GM23338 (cell line): ENCODE measurements around the gene TBC1D2B. TPM values are rescaled to one million over a fixed set of nuclear protein-coding genes. Genes with fewer than 3 reads are reported as not detected.

Experiments
- ATAC-seq: fragments of 200-7000 bp; cut with Tn5 transposase; 3 replicates; pipeline ENCODE4 v1.9.1; 2020
- DNase-seq: peaks from one replicate; pipeline ENCODE4 v3.0.0-alpha.2; 2015; ENCODE audit warnings: low spot score
- H2AFZ ChIP-seq: fragments of 200-600 bp; sonication (generic); 2 replicates; pipeline ENCODE4 v1.8.0; 2016; ENCODE audit warnings: antibody characterized with exemption, mild to moderate bottlenecking, moderate library complexity
- H3F3A ChIP-seq: fragments of 200-600 bp; sonication (generic); replicated peaks from 2 replicates; pipeline ENCODE4 v1.8.0; 2017; ENCODE audit warnings: antibody characterized with exemption, mixed run types, low read depth
- H3K27ac ChIP-seq: fragments of 200-600 bp; sonication (generic); 2 replicates; pipeline ENCODE4 v1.6.1; 2016; ENCODE audit warnings: low read depth
- H3K27me3 ChIP-seq: fragments of 200-600 bp; sonication (generic); 2 replicates; pipeline ENCODE4 v1.8.0; 2016; ENCODE audit warnings: mild to moderate bottlenecking, mixed run types, moderate library complexity; ENCODE audit not compliant: insufficient read depth
- H3K36me3 ChIP-seq: fragments of 200-600 bp; sonication (generic); 2 replicates; pipeline ENCODE4 v1.8.0; 2016; ENCODE audit warnings: mild to moderate bottlenecking; ENCODE audit not compliant: insufficient read depth
- H3K4me1 ChIP-seq: fragments of 200-600 bp; sonication (generic); 2 replicates; pipeline ENCODE4 v1.8.0; 2016; ENCODE audit warnings: mild to moderate bottlenecking, moderate library complexity; ENCODE audit not compliant: insufficient read depth
- H3K4me2 ChIP-seq: fragments of 200-600 bp; sonication (generic); 2 replicates; pipeline ENCODE4 v1.7.1; 2017; ENCODE audit warnings: mixed run types
- H3K4me3 ChIP-seq: fragments of 200-600 bp; sonication (generic); 2 replicates; pipeline ENCODE4 v1.6.1; 2016; ENCODE audit warnings: mixed run types
- H3K79me2 ChIP-seq: fragments of 200-600 bp; sonication (generic); replicated peaks from 2 replicates; pipeline ENCODE4 v1.8.0; 2017; ENCODE audit warnings: mild to moderate bottlenecking; ENCODE audit not compliant: insufficient read depth
- H3K9me2 ChIP-seq: fragments of 200-600 bp; sonication (generic); 2 replicates; pipeline ENCODE4 v1.8.0; 2017; ENCODE audit not compliant: insufficient read depth
- H4K20me1 ChIP-seq: fragments of 200-600 bp; sonication (generic); replicated peaks from 2 replicates; pipeline ENCODE4 v1.8.0; 2017; ENCODE audit warnings: mild to moderate bottlenecking; ENCODE audit not compliant: insufficient read depth
- H3K27ac Mint-ChIP-seq: 2 replicates; pipeline ENCODE4 v1.8.0; 2020; ENCODE audit warnings: inconsistent platforms, mild to moderate bottlenecking, moderate library complexity, mixed read lengths
- H3K27me3 Mint-ChIP-seq: 3 replicates; pipeline ENCODE4 v1.8.0; 2022; ENCODE audit warnings: low read depth, mild to moderate bottlenecking, moderate library complexity, mixed read lengths, inconsistent platforms; ENCODE audit not compliant: insufficient read depth, poor library complexity
- H3K36me3 Mint-ChIP-seq: 3 replicates; pipeline ENCODE4 v1.8.0; 2021; ENCODE audit warnings: low read depth, mild to moderate bottlenecking, inconsistent platforms, moderate library complexity, mixed read lengths
- H3K4me1 Mint-ChIP-seq: 3 replicates; pipeline ENCODE4 v1.8.0; 2020; ENCODE audit warnings: mild to moderate bottlenecking, inconsistent platforms, mixed read lengths
- H3K4me3 Mint-ChIP-seq: 3 replicates; pipeline ENCODE4 v1.8.0; 2021; ENCODE audit warnings: moderate library complexity, mild to moderate bottlenecking, inconsistent platforms, mixed read lengths
- H3K9me3 Mint-ChIP-seq: 3 replicates; pipeline ENCODE4 v1.8.0; 2020; ENCODE audit warnings: moderate library complexity, mild to moderate bottlenecking, inconsistent platforms, mixed read lengths
- CREB1 ChIP-seq: fragments of 250-450 bp; sonication (Bioruptor Pico); IDR thresholded peaks from 2 replicates; pipeline ENCODE4 v1.5.0; 2020; ENCODE audit warnings: low read depth, mild to moderate bottlenecking, moderate library complexity
- EZH2phosphoT487 ChIP-seq: fragments of 200-600 bp; sonication (generic); IDR thresholded peaks from one replicate; pipeline ENCODE4 v1.8.1; 2018; ENCODE audit warnings: antibody characterized with exemption; ENCODE audit not compliant: unreplicated experiment
- JUNB ChIP-seq: IDR thresholded peaks from one replicate; pipeline ENCODE4 v1.6.1; 2016; ENCODE audit warnings: antibody characterized with exemption; ENCODE audit not compliant: unreplicated experiment
- POLR2AphosphoS5 ChIP-seq: IDR thresholded peaks from 2 replicates; pipeline ENCODE4 v1.6.1; 2016; ENCODE audit warnings: antibody characterized with exemption, low read depth
- STAT1 ChIP-seq: IDR thresholded peaks from one replicate; pipeline ENCODE4 v1.6.1; 2016; ENCODE audit warnings: antibody characterized with exemption; ENCODE audit not compliant: unreplicated experiment
- ZNF114 ChIP-seq: fragments of 250-450 bp; sonication (Bioruptor Pico); IDR thresholded peaks from 2 replicates; pipeline ENCODE4 v1.5.0; 2020; ENCODE audit warnings: mild to moderate bottlenecking, moderate library complexity
- ZNF331 ChIP-seq: fragments of 250-450 bp; sonication (Bioruptor Pico); IDR thresholded peaks from 2 replicates; pipeline ENCODE4 v1.5.0; 2020; ENCODE audit warnings: low read depth, mild to moderate bottlenecking, moderate library complexity
- polyA plus RNA-seq: library from polyadenylated mRNA; unstranded; fragments of >200 nt; fragmentation: Nextera tagmentation; extraction: Ambion mirVana; gene quantifications from 2 replicates; pipeline ENCODE4 v1.2.1, GENCODE V29; 2016
- total RNA-seq: library from RNA; depleted of rRNA; stranded (reverse); fragments of >200 nt; shearing (Covaris generic); gene quantifications from 2 replicates; pipeline ENCODE4 v1.2.3, GENCODE V29; 2014
- TF ChIP-seq, protein P1 (sequence below), 2 experiments: fragments of 200-600 bp in 1 of 2; sonication (generic) in 1 of 2; conservative IDR thresholded peaks; 2 replicates each; pipeline versions ENCODE4 v1.5.1 to v1.6.1; 2016 to 2017; ENCODE audit warnings: antibody characterized with exemption in 2 of 2, low read depth in 2 of 2, mild to moderate bottlenecking in 2 of 2, moderate library complexity in 1 of 2
- TF ChIP-seq, protein P2 (sequence below): IDR thresholded peaks from one replicate; pipeline ENCODE4 v1.6.1; 2018; ENCODE audit warnings: antibody characterized with exemption; ENCODE audit not compliant: unreplicated experiment
- TF ChIP-seq, protein P3 (sequence below): fragments of 250-450 bp; sonication (Bioruptor Pico); IDR thresholded peaks from 2 replicates; pipeline ENCODE4 v1.5.0; 2020; ENCODE audit warnings: mild to moderate bottlenecking, moderate library complexity

TBC1D2B gene
- total and polyA plus RNA-seq, 2 experiments from 2014 or later, result 3.6 to 17.8 TPM

DNA sequence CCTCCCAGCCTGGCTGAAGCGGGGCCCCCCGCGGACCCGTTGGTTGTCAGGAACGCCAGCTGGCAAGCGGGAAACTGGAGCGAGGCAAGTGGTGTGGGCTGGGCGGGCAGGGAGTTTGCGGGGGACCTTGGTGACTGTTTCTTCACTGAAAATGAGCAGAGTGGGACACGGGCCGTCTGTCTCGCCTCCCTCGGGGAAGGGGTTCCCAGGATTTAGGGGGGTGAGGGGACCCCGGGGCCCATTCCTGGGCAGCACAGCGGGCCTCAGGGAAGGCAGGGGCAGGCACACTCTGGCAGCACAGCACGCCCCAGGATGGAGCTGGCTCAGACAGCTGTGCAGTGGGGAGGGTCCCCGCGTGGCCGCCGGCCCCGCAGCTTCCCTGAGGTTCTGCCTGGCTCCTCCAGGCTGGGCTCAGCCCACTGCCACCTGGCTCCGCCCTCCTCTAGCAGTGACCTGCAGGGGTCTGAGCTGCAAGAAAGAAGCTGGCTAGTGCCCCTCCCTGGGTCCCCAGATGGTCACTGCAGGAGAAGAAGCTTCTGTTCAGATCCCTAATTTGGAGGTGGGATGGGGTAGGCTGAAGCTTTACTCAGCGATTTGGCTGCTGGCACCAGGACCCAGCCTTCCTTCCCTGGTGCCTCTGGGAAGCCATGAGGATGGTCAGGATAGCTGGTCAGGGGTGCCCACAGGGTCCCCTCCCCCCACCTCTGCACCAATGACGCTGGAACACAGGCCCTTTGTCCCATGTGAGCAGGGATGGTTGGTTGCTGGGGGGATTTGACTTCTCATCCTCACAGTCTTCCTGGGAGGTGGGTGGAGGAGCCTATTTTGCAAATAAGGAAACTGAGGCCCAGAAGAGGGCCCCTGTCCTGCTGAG, 90.4 kb downstream of the TBC1D2B start:
- ATAC-seq, result peak; percentile 59
- TF ChIP-seq, protein P1, sequence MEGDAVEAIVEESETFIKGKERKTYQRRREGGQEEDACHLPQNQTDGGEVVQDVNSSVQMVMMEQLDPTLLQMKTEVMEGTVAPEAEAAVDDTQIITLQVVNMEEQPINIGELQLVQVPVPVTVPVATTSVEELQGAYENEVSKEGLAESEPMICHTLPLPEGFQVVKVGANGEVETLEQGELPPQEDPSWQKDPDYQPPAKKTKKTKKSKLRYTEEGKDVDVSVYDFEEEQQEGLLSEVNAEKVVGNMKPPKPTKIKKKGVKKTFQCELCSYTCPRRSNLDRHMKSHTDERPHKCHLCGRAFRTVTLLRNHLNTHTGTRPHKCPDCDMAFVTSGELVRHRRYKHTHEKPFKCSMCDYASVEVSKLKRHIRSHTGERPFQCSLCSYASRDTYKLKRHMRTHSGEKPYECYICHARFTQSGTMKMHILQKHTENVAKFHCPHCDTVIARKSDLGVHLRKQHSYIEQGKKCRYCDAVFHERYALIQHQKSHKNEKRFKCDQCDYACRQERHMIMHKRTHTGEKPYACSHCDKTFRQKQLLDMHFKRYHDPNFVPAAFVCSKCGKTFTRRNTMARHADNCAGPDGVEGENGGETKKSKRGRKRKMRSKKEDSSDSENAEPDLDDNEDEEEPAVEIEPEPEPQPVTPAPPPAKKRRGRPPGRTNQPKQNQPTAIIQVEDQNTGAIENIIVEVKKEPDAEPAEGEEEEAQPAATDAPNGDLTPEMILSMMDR (conservative IDR thresholded peaks at IDR 0.05; ENCODE audit: low read depth in 2 of 2), result no peak
- TF ChIP-seq, protein P2, sequence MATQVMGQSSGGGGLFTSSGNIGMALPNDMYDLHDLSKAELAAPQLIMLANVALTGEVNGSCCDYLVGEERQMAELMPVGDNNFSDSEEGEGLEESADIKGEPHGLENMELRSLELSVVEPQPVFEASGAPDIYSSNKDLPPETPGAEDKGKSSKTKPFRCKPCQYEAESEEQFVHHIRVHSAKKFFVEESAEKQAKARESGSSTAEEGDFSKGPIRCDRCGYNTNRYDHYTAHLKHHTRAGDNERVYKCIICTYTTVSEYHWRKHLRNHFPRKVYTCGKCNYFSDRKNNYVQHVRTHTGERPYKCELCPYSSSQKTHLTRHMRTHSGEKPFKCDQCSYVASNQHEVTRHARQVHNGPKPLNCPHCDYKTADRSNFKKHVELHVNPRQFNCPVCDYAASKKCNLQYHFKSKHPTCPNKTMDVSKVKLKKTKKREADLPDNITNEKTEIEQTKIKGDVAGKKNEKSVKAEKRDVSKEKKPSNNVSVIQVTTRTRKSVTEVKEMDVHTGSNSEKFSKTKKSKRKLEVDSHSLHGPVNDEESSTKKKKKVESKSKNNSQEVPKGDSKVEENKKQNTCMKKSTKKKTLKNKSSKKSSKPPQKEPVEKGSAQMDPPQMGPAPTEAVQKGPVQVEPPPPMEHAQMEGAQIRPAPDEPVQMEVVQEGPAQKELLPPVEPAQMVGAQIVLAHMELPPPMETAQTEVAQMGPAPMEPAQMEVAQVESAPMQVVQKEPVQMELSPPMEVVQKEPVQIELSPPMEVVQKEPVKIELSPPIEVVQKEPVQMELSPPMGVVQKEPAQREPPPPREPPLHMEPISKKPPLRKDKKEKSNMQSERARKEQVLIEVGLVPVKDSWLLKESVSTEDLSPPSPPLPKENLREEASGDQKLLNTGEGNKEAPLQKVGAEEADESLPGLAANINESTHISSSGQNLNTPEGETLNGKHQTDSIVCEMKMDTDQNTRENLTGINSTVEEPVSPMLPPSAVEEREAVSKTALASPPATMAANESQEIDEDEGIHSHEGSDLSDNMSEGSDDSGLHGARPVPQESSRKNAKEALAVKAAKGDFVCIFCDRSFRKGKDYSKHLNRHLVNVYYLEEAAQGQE, result no peak
- TF ChIP-seq POLR2AphosphoS5, result no peak
- TF ChIP-seq STAT1, result no peak
- TF ChIP-seq ZNF114 (CRISPR knock-in tag), result no peak
- TF ChIP-seq, protein P3, sequence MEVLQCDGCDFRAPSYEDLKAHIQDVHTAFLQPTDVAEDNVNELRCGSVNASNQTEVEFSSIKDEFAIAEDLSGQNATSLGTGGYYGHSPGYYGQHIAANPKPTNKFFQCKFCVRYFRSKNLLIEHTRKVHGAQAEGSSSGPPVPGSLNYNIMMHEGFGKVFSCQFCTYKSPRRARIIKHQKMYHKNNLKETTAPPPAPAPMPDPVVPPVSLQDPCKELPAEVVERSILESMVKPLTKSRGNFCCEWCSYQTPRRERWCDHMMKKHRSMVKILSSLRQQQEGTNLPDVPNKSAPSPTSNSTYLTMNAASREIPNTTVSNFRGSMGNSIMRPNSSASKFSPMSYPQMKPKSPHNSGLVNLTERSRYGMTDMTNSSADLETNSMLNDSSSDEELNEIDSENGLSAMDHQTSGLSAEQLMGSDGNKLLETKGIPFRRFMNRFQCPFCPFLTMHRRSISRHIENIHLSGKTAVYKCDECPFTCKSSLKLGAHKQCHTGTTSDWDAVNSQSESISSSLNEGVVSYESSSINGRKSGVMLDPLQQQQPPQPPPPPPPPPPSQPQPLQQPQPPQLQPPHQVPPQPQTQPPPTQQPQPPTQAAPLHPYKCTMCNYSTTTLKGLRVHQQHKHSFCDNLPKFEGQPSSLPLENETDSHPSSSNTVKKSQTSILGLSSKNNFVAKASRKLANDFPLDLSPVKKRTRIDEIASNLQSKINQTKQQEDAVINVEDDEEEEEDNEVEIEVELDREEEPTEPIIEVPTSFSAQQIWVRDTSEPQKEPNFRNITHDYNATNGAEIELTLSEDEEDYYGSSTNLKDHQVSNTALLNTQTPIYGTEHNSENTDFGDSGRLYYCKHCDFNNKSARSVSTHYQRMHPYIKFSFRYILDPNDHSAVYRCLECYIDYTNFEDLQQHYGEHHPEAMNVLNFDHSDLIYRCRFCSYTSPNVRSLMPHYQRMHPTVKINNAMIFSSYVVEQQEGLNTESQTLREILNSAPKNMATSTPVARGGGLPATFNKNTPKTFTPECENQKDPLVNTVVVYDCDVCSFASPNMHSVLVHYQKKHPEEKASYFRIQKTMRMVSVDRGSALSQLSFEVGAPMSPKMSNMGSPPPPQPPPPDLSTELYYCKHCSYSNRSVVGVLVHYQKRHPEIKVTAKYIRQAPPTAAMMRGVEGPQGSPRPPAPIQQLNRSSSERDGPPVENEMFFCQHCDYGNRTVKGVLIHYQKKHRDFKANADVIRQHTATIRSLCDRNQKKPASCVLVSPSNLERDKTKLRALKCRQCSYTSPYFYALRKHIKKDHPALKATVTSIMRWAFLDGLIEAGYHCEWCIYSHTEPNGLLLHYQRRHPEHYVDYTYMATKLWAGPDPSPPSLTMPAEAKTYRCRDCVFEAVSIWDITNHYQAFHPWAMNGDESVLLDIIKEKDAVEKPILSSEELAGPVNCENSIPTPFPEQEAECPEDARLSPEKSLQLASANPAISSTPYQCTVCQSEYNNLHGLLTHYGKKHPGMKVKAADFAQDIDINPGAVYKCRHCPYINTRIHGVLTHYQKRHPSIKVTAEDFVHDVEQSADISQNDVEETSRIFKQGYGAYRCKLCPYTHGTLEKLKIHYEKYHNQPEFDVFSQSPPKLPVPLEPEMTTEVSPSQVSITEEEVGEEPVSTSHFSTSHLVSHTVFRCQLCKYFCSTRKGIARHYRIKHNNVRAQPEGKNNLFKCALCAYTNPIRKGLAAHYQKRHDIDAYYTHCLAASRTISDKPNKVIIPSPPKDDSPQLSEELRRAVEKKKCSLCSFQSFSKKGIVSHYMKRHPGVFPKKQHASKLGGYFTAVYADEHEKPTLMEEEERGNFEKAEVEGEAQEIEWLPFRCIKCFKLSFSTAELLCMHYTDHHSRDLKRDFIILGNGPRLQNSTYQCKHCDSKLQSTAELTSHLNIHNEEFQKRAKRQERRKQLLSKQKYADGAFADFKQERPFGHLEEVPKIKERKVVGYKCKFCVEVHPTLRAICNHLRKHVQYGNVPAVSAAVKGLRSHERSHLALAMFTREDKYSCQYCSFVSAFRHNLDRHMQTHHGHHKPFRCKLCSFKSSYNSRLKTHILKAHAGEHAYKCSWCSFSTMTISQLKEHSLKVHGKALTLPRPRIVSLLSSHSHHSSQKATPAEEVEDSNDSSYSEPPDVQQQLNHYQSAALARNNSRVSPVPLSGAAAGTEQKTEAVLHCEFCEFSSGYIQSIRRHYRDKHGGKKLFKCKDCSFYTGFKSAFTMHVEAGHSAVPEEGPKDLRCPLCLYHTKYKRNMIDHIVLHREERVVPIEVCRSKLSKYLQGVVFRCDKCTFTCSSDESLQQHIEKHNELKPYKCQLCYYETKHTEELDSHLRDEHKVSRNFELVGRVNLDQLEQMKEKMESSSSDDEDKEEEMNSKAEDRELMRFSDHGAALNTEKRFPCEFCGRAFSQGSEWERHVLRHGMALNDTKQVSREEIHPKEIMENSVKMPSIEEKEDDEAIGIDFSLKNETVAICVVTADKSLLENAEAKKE (CRISPR knock-in tag), result no peak
- TF ChIP-seq JUNB, result no peak
- no peak for TF ChIP-seq ZNF331 (CRISPR knock-in tag)
- TF ChIP-seq CREB1 (CRISPR knock-in tag), result no peak
- no peak for TF ChIP-seq EZH2phosphoT487
- no peak overlapping the region for H3K27ac ChIP-seq

More for the DNA sequence above, 90.4 kb downstream of the TBC1D2B start:
- no peaks in the 10 kb centered on the region for H3K36me3 ChIP-seq
- Mint-ChIP-seq H3K27ac (no peak overlapping the region), H3K4me1 (peaks cover 27% of the 10 kb centered on the region), H3K36me3 (no peaks in the 10 kb centered on the region; the same call in 2 of the 3 replicates), H3K4me3 (no peak overlapping the region), H3K27me3 (peaks cover 11% of the 10 kb centered on the region), H3K9me3 (no peaks in the 10 kb centered on the region; the same call in 2 of the 3 replicates)
- H4K20me1 ChIP-seq, result no peaks in the 10 kb centered on the region
- no peaks in the 10 kb centered on the region for H3F3A ChIP-seq
- H3K4me2 ChIP-seq, result no peak overlapping the region
- no peaks in the 10 kb centered on the region for H3K27me3 ChIP-seq
- H3K4me1 ChIP-seq, result no peaks in the 10 kb centered on the region; the same call in 1 of the 2 replicates
- no peak overlapping the region for H3K4me3 ChIP-seq
- H3K9me2 ChIP-seq, result no peaks in the 10 kb centered on the region
- H2AFZ ChIP-seq, result no peak overlapping the region
- peak; percentile 55 for DNase-seq
- H3K79me2 ChIP-seq, result no peaks in the 10 kb centered on the region
